Type B pancreatic cell (in vitro differentiated cells): ENCODE data around the gene GBF1. TPM values are rescaled to one million over a fixed set of nuclear protein-coding genes. Genes with fewer than 3 reads are reported as not detected.
"Not testable (repeated sequence)": the region's sequence is repeated elsewhere in the genome, so short reads cannot be mapped to it uniquely, and the experiment has no call there.

Experiments used
- DNase-seq: peaks from one replicate; pipeline ENCODE4 v3.0.0; 2021; ENCODE audit warnings: mixed read lengths; ENCODE audit not compliant: unreplicated experiment; ENCODE audit errors: extremely low spot score
- H3K27ac Mint-ChIP-seq: 2 replicates; pipeline ENCODE4 v1.8.0; 2021; ENCODE audit warnings: mild to moderate bottlenecking, mixed read lengths
- H3K27me3 Mint-ChIP-seq: 2 replicates; pipeline ENCODE4 v1.8.0; 2021; ENCODE audit warnings: mixed read lengths
- H3K36me3 Mint-ChIP-seq: 2 replicates; pipeline ENCODE4 v1.8.0; 2021; ENCODE audit warnings: mixed read lengths
- H3K4me1 Mint-ChIP-seq: one replicate; pipeline ENCODE4 v1.8.0; 2021; ENCODE audit warnings: mixed read lengths; ENCODE audit not compliant: unreplicated experiment
- H3K4me3 Mint-ChIP-seq: 2 replicates; pipeline ENCODE4 v1.8.0; 2021; ENCODE audit warnings: mild to moderate bottlenecking, mixed read lengths
- H3K9me3 Mint-ChIP-seq: 2 replicates; pipeline ENCODE4 v1.8.0; 2021; ENCODE audit warnings: mixed read lengths
- total RNA-seq: library from RNA; stranded (reverse); gene quantifications from 2 replicates; pipeline ENCODE4 v1.2.1, GENCODE V29; 2021; ENCODE audit warnings: low replicate concordance
- TF ChIP-seq, protein P1 (sequence below): fragments of 200-600 bp; sonication (generic); conservative IDR thresholded peaks from 2 replicates; pipeline ENCODE4 v1.5.0; 2021; ENCODE audit warnings: antibody characterized with exemption, mild to moderate bottlenecking

Gene GBF1
- total RNA-seq, 1 donor from 2014 or later, result 48.7 TPM

DNA sequence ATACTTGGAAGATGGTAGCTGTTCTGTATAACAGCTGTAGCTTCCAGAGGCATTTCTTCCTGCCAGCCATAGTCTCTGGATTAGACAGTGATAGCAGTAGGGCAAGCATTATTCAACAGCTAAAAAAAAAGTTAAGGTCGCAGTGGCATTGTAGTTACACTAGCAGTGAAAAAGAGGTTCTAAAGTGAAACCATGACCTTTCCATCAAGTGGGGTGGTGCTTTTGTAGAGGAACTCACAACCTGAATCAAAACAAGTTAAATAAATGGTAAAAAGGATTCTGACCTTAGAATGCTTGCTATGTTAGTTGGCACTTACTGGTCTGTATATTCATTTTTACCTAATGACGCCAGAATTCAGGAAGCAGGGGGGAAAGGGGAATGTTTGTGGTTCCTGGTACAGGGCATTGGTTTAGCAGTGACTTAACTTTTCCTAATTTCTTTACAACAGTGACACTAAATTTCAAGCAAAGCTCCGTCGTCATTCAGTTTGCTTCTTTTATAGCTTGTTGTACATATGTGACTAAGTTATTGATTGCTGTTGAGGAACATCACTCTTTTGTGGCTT is 55.0 kb downstream of the GBF1 start:
- Mint-ChIP-seq H3K4me3 (no peak overlapping the region), H3K4me1 (peaks cover 9% of the 10 kb centered on the region), H3K27me3 (no peaks in the 10 kb centered on the region), H3K36me3 (peaks cover 5% of the 10 kb centered on the region), H3K9me3 (no peaks in the 10 kb centered on the region), H3K27ac (no peak overlapping the region)
- TF ChIP-seq, protein P1, sequence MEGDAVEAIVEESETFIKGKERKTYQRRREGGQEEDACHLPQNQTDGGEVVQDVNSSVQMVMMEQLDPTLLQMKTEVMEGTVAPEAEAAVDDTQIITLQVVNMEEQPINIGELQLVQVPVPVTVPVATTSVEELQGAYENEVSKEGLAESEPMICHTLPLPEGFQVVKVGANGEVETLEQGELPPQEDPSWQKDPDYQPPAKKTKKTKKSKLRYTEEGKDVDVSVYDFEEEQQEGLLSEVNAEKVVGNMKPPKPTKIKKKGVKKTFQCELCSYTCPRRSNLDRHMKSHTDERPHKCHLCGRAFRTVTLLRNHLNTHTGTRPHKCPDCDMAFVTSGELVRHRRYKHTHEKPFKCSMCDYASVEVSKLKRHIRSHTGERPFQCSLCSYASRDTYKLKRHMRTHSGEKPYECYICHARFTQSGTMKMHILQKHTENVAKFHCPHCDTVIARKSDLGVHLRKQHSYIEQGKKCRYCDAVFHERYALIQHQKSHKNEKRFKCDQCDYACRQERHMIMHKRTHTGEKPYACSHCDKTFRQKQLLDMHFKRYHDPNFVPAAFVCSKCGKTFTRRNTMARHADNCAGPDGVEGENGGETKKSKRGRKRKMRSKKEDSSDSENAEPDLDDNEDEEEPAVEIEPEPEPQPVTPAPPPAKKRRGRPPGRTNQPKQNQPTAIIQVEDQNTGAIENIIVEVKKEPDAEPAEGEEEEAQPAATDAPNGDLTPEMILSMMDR, result no peak
- DNase-seq, result no peak

GRCh38 chr10:102300912-102301311 is 55.6 kb downstream of the GBF1 start:
- H3K27ac Mint-ChIP-seq, H3K9me3 Mint-ChIP-seq, H3K36me3 Mint-ChIP-seq, DNase-seq, H3K4me3 Mint-ChIP-seq, H3K27me3 Mint-ChIP-seq, H3K4me1 Mint-ChIP-seq: not testable (repeated sequence)

DNA sequence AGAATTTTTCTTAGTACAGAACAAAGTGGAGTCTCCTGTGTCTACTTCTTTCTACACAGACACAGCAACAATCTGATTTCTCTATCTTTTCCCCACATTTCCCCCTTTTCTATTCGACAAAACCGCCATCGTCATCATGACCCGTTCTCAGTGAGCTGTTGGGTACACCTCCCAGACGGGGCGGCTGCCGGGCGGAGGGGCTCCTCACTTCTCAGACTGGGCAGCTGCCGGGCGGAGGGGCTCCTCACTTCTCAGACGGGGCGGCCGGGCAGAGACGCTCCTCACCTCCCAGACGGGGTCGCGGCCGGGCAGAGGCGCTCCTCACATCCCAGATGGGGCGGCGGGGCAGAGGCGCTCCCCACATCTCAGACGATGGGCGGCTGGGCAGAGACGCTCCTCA is 56.0 kb downstream of the GBF1 start:
- not testable (repeated sequence) for H3K4me1 Mint-ChIP-seq, H3K4me3 Mint-ChIP-seq, H3K27me3 Mint-ChIP-seq, H3K9me3 Mint-ChIP-seq, H3K27ac Mint-ChIP-seq, DNase-seq
- H3K36me3 Mint-ChIP-seq, result peaks cover 12% of the 10 kb centered on the region

DNA sequence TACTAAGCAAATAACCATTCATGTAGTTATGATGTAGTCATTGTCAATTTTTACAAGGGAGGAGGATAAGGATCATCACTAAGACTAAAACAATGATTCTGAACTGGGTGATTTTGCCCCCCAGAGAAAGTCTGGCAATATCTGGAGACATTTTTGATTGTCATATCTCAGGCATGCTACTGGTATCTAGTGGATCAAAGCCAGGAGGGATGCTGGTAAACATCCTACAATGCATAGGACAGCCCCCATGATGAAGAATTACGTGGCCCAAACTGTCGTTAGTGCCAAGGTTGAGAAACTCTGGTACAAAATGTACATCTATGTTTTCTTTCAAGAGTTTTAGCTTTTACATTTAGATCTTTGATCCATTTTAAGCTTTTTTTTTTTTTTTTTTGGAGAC is 57.3 kb downstream of the GBF1 start:
- Mint-ChIP-seq H3K36me3 (peaks cover 19% of the 10 kb centered on the region), H3K27me3 (no peaks in the 10 kb centered on the region), H3K9me3 (no peaks in the 10 kb centered on the region), H3K4me3 (no peak overlapping the region), H3K27ac (no peak overlapping the region), H3K4me1 (peaks cover 9% of the 10 kb centered on the region)
- DNase-seq, result no peak
- TF ChIP-seq, protein P1, result no peak

- no peaks in the 10 kb centered on the region for H3K9me3 Mint-ChIP-seq
- no peak for DNase-seq
- peaks cover 13% of the 10 kb centered on the region for H3K36me3 Mint-ChIP-seq
- no peaks in the 10 kb centered on the region for H3K27me3 Mint-ChIP-seq
- no peak overlapping the region for H3K4me3 Mint-ChIP-seq
- H3K4me1 Mint-ChIP-seq, result peaks cover 18% of the 10 kb centered on the region
- no peak overlapping the region for H3K27ac Mint-ChIP-seq
- TF ChIP-seq, protein P1, result no peak
Observed at GRCh38 chr10:102306006-102306405, 60.7 kb downstream of the GBF1 start.

DNA sequence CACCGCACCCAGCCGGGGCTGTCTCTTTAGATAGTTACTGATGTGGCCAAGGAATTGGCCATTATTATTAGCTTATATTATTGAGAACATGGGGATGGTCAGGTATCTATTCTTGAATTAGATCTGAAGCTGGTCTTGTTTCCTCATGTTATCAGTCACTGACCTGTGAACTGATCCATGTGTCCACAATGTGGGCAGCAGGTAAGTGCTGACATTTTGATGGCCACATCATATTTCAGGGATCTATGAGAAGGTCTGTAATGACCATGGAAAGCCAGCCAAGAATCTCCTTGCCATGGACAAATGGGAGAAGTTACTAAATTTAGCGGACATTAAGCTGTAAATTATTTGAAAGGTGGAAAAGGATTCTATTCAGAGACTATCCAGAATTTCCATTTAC is 61.4 kb downstream of the GBF1 start:
- Mint-ChIP-seq H3K27ac (no peak overlapping the region), H3K36me3 (peaks cover 13% of the 10 kb centered on the region), H3K9me3 (no peaks in the 10 kb centered on the region), H3K27me3 (no peaks in the 10 kb centered on the region), H3K4me3 (no peak overlapping the region), H3K4me1 (peaks cover 25% of the 10 kb centered on the region)
- TF ChIP-seq, protein P1, result no peak
- DNase-seq, result no peak

GRCh38 chr10:102308318-102308717 is 63.0 kb downstream of the GBF1 start:
- H3K27me3 Mint-ChIP-seq, H3K27ac Mint-ChIP-seq, H3K4me3 Mint-ChIP-seq, H3K9me3 Mint-ChIP-seq, DNase-seq: not testable (repeated sequence)
- Mint-ChIP-seq H3K36me3 (peaks cover 13% of the 10 kb centered on the region), H3K4me1 (peaks cover 40% of the 10 kb centered on the region)
